H9 (cell line): ENCODE results near the gene CD4. TPM values are rescaled to one million over a fixed set of nuclear protein-coding genes. Genes with fewer than 3 reads are reported as not detected.

ENCODE experiments used
- DNase-seq: peaks from one replicate; pipeline ENCODE4 v3.0.0-alpha.2; 2017
- H2AFZ ChIP-seq: one replicate; pipeline ENCODE4 v1.6.1; 2013; ENCODE audit warnings: mild to moderate bottlenecking, low read length, control low read depth, moderate library complexity
- H2AK5ac ChIP-seq: 2 replicates; pipeline ENCODE4 v1.6.1; 2013; ENCODE audit warnings: low read length, control low read depth, mixed read lengths; ENCODE audit not compliant: insufficient read length
- H2BK120ac ChIP-seq: one replicate; pipeline ENCODE4 v1.6.1; 2013; ENCODE audit warnings: low read depth, mild to moderate bottlenecking, low read length, control low read depth, inconsistent platforms; ENCODE audit not compliant: poor library complexity, severe bottlenecking
- H2BK12ac ChIP-seq: 2 replicates; pipeline ENCODE4 v1.6.1; 2013; ENCODE audit warnings: low read length, control low read depth, mixed read lengths, low read depth; ENCODE audit not compliant: insufficient read length
- H2BK15ac ChIP-seq: 2 replicates; pipeline ENCODE4 v1.6.1; 2013; ENCODE audit warnings: low read depth, low read length, control low read depth
- H2BK20ac ChIP-seq: one replicate; pipeline ENCODE4 v1.6.1; 2013; ENCODE audit warnings: low read depth, mild to moderate bottlenecking, low read length, control low read depth, inconsistent platforms; ENCODE audit not compliant: poor library complexity, severe bottlenecking
- H2BK5ac ChIP-seq: 2 replicates; pipeline ENCODE4 v1.6.1; 2013; ENCODE audit warnings: low read length, control low read depth, mixed read lengths; ENCODE audit not compliant: insufficient read length
- H3K14ac ChIP-seq: 2 replicates; pipeline ENCODE4 v1.6.1; 2013; ENCODE audit warnings: low read length, control low read depth; ENCODE audit not compliant: insufficient read depth
- H3K18ac ChIP-seq: 2 replicates; pipeline ENCODE4 v1.6.1; 2013; ENCODE audit warnings: low read depth, mild to moderate bottlenecking, mixed read lengths, low read length, control low read depth; ENCODE audit not compliant: insufficient read length
- H3K23ac ChIP-seq: 2 replicates; pipeline ENCODE4 v1.6.1; 2013; ENCODE audit warnings: low read length, control low read depth, mixed read lengths, low read depth; ENCODE audit not compliant: insufficient read length
- H3K23me2 ChIP-seq: 2 replicates; pipeline ENCODE4 v1.6.1; 2013; ENCODE audit warnings: low read depth, mild to moderate bottlenecking, mixed read lengths, low read length, control low read depth; ENCODE audit not compliant: insufficient read length, poor library complexity, severe bottlenecking
- H3K27ac ChIP-seq: 2 replicates; pipeline ENCODE4 v1.5.1; 2013; ENCODE audit warnings: low read length, control low read depth, mixed read lengths, low read depth; ENCODE audit not compliant: insufficient read length
- H3K27me3 ChIP-seq: 2 replicates; pipeline ENCODE4 v1.6.1; 2013; ENCODE audit warnings: low read length, control low read depth, inconsistent platforms; ENCODE audit not compliant: insufficient read depth
- H3K4ac ChIP-seq: 2 replicates; pipeline ENCODE4 v1.6.1; 2013; ENCODE audit warnings: low read depth, mild to moderate bottlenecking, control low read depth, inconsistent platforms, low read length, moderate library complexity
- H3K4me1 ChIP-seq: 2 replicates; pipeline ENCODE4 v1.6.1; 2013; ENCODE audit warnings: low read length, control low read depth, inconsistent platforms; ENCODE audit not compliant: insufficient read depth
- H3K4me2 ChIP-seq: 2 replicates; pipeline ENCODE4 v1.6.1; 2013; ENCODE audit warnings: low read length, control low read depth, mixed read lengths; ENCODE audit not compliant: insufficient read length, insufficient read depth
- H3K56ac ChIP-seq: 2 replicates; pipeline ENCODE4 v1.6.1; 2013; ENCODE audit warnings: low read depth, mild to moderate bottlenecking, mixed read lengths, low read length, control low read depth; ENCODE audit not compliant: insufficient read length
- H3K79me1 ChIP-seq: 2 replicates; pipeline ENCODE4 v1.6.1; 2013; ENCODE audit warnings: low read depth, mild to moderate bottlenecking, moderate library complexity, low read length, control low read depth, inconsistent platforms; ENCODE audit not compliant: insufficient read depth, poor library complexity, severe bottlenecking
- H3K79me2 ChIP-seq: 2 replicates; pipeline ENCODE4 v1.6.1; 2013; ENCODE audit warnings: low read length, control low read depth, inconsistent platforms; ENCODE audit not compliant: insufficient read depth
- H3K9ac ChIP-seq: 2 replicates; pipeline ENCODE4 v1.6.1; 2013; ENCODE audit warnings: low read length, control low read depth, mixed read lengths; ENCODE audit not compliant: insufficient read length; ENCODE audit errors: extremely low read depth
- H3K9me3 ChIP-seq: one replicate; pipeline ENCODE4 v1.6.1; 2013; ENCODE audit warnings: low read depth, low read length, inconsistent platforms; ENCODE audit not compliant: control insufficient read depth
- H3T11ph ChIP-seq: one replicate; pipeline ENCODE4 v1.6.1; 2013; ENCODE audit warnings: mild to moderate bottlenecking, low read length, control low read depth, inconsistent platforms
- H4K20me1 ChIP-seq: one replicate; pipeline ENCODE4 v1.6.1; 2013; ENCODE audit not compliant: control insufficient read depth, insufficient read length, insufficient read depth
- H4K5ac ChIP-seq: 2 replicates; pipeline ENCODE4 v1.6.1; 2013; ENCODE audit warnings: low read depth, mild to moderate bottlenecking, mixed read lengths, low read length, control low read depth; ENCODE audit not compliant: insufficient read length
- H4K8ac ChIP-seq: replicated peaks from 2 replicates; pipeline ENCODE4 v1.6.1; 2013; ENCODE audit warnings: low read length, control low read depth, mixed read lengths, low read depth; ENCODE audit not compliant: insufficient read length
- H4K91ac ChIP-seq: 2 replicates; pipeline ENCODE4 v1.6.1; 2013; ENCODE audit warnings: low read depth, mild to moderate bottlenecking, moderate library complexity, mixed read lengths, low read length, control low read depth; ENCODE audit not compliant: insufficient read length
- H3K27ac Mint-ChIP-seq, 3 experiments: 2 replicates in 2 of 3; 3 replicates in 1 of 3; pipeline ENCODE4 v1.8.0; 2020 to 2021; ENCODE audit warnings: mixed read lengths in 3 of 3, mild to moderate bottlenecking in 1 of 3, moderate library complexity in 1 of 3
- H3K27me3 Mint-ChIP-seq: 2 replicates; pipeline ENCODE4 v1.8.0; 2021; ENCODE audit warnings: low read depth, mild to moderate bottlenecking, moderate library complexity, mixed read lengths
- H3K36me3 Mint-ChIP-seq, 3 experiments: 2 replicates in 2 of 3; 3 replicates in 1 of 3; pipeline ENCODE4 v1.8.0; 2020 to 2021; ENCODE audit warnings: low read depth in 3 of 3, mixed read lengths in 3 of 3; ENCODE audit not compliant: insufficient read depth in 1 of 3
- H3K4me1 Mint-ChIP-seq, 2 experiments: 2 replicates each; pipeline ENCODE4 v1.8.0; 2020; ENCODE audit warnings: mixed read lengths in 2 of 2
- H3K4me3 Mint-ChIP-seq, 2 experiments: 2 replicates in 1 of 2; 3 replicates in 1 of 2; pipeline ENCODE4 v1.8.0; 2020 to 2021; ENCODE audit warnings: mild to moderate bottlenecking in 2 of 2, mixed read lengths in 2 of 2, moderate library complexity in 1 of 2
- H3K9me3 Mint-ChIP-seq, 2 experiments: 2 replicates in 1 of 2; 3 replicates in 1 of 2; pipeline ENCODE4 v1.8.0; 2020; ENCODE audit warnings: mild to moderate bottlenecking in 2 of 2, mixed read lengths in 2 of 2, moderate library complexity in 1 of 2
- WGBS: extraction: QIAGEN DNeasy Blood & Tissue Kit; methylation state at CpG from one replicate; pipeline ENCODE4 v1.1.7; 2013; ENCODE audit warnings: missing lambda C conversion rate, low lambda C conversion rate, mixed read lengths; ENCODE audit not compliant: insufficient read length; ENCODE audit errors: extremely low coverage; 5-methylcytosine and 5-hydroxymethylcytosine counted together
- total RNA-seq: library from RNA; stranded (reverse); gene quantifications from 2 replicates; pipeline ENCODE4 v1.2.1, GENCODE V29; 2021
- TF ChIP-seq, protein P1 (sequence below): fragments of 200-600 bp; sonication (generic); conservative IDR thresholded peaks from 3 replicates; pipeline ENCODE4 v1.8.0; 2021; ENCODE audit warnings: antibody characterized with exemption, mild to moderate bottlenecking

CD4 gene
- total RNA-seq, 1 experiment from 2014 or later: 1.1 TPM

DNA sequence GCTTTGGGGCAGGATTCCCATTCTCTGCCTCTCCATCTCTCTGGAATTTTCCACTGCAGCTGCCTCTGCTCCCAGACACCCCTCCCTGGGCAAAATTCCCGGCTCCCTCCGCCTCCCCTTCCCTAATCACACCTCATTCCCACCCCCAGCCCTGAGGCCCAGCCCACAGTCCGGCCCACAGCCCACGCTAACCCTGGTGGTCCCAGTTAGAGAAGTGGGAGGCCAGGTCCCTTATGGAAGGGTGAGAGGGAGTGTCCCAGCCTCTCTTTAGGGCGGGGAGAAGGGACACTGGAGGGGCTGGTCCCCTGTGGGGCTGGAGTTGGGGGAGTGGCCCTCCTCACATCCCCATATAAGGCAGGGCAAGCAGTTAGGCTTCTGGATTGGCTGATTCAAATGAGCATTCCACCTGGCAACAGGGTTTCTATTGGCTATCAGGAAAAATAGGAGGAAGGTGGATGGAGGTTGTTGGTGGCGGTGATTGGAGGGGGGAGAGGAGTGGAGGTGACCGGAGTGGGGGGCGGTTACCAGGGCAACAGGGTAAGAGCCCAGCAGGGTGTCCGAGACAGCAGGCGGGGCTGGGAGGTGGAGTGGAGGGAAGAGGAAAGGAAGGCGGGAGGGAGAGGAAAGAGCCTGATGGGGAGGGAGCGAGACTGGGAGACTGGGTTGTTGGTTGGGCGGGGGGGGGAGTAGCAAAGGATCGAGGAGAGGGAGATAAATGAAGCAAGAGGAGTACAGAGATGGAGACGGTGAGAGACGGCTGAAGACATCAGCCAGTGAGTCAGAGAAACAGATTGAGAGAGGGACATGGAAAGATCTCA, 25.1 kb upstream of the CD4 start:
- Histone ChIP-seq H3K56ac (no peak overlapping the region), H2BK15ac (no peak overlapping the region), H3K27ac (no peak overlapping the region), H2AFZ (no peak overlapping the region), H3K4me2 (peak overlapping the region; percentile 8), H2BK5ac (no peak overlapping the region), H3K23me2 (peaks cover 27% of the 10 kb centered on the region), H3K14ac (peak overlapping the region; percentile 77; the same call in 1 of the 2 replicates), H4K91ac (no peak overlapping the region), H2AK5ac (no peak overlapping the region), H3K4ac (no peak overlapping the region; the same call in 1 of the 2 replicates), H4K8ac (no peak overlapping the region), H3K9ac (no peak overlapping the region), H2BK120ac (peak overlapping the region; percentile 41), H4K5ac (no peak overlapping the region), H3K79me2 (peaks cover 11% of the 10 kb centered on the region; the same call in 1 of the 2 replicates), H3K79me1 (no peaks in the 10 kb centered on the region), H3K23ac (no peak overlapping the region), H3K4me1 (peaks cover 13% of the 10 kb centered on the region), H3T11ph (no peak overlapping the region), H4K20me1 (no peaks in the 10 kb centered on the region), H3K9me3 (no peaks in the 10 kb centered on the region), H3K18ac (peak overlapping the region; percentile 85), H3K27me3 (no peaks in the 10 kb centered on the region), H2BK12ac (no peak overlapping the region), H2BK20ac (no peak overlapping the region)
- Mint-ChIP-seq H3K27ac (peak overlapping the region; percentile 88 to 93 (median 92)), H3K4me3 (peak overlapping the region; percentile 34 to 69), H3K27me3 (peaks cover 3% of the 10 kb centered on the region), H3K4me1 (peaks cover 48 to 64% of the 10 kb centered on the region in 2 experiments), H3K36me3 (peaks cover 4 to 5% (median 4%) of the 10 kb centered on the region in 3 experiments), H3K9me3 (no peaks in the 10 kb centered on the region)
- WGBS: no CpG with 5 or more reads among the region's 16 CpGs
- TF ChIP-seq, protein P1, sequence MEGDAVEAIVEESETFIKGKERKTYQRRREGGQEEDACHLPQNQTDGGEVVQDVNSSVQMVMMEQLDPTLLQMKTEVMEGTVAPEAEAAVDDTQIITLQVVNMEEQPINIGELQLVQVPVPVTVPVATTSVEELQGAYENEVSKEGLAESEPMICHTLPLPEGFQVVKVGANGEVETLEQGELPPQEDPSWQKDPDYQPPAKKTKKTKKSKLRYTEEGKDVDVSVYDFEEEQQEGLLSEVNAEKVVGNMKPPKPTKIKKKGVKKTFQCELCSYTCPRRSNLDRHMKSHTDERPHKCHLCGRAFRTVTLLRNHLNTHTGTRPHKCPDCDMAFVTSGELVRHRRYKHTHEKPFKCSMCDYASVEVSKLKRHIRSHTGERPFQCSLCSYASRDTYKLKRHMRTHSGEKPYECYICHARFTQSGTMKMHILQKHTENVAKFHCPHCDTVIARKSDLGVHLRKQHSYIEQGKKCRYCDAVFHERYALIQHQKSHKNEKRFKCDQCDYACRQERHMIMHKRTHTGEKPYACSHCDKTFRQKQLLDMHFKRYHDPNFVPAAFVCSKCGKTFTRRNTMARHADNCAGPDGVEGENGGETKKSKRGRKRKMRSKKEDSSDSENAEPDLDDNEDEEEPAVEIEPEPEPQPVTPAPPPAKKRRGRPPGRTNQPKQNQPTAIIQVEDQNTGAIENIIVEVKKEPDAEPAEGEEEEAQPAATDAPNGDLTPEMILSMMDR: no peak
- DNase-seq: peak; percentile 100
